K562 (cell line): ENCODE data around the gene HLCS.

ENCODE experiments used
- CTCF ChIP-seq, 3 experiments: IDR thresholded peaks in 2 of 3; conservative IDR thresholded peaks in 1 of 3; 2 replicates each; pipeline ENCODE4 v1.5.1; 2011 to 2012; ENCODE audit warnings: low read length in 3 of 3, mild to moderate bottlenecking in 3 of 3, control low read depth in 2 of 3, improper control_type of control experiment in 1 of 3, inconsistent platforms in 1 of 3, low read depth in 1 of 3, mixed read lengths in 1 of 3, moderate library complexity in 1 of 3; ENCODE audit not compliant: insufficient read depth in 2 of 3
- POLR2A ChIP-seq: fragments of 450-650 bp; conservative IDR thresholded peaks from 2 replicates; pipeline ENCODE4 v1.6.1; 2016
- RFX5 ChIP-seq: IDR thresholded peaks from 2 replicates; pipeline ENCODE4 v1.6.1; 2011; ENCODE audit warnings: low read depth, mild to moderate bottlenecking, improper control_type of control experiment, low read length
- VEZF1 ChIP-seq: fragments of 200-800 bp; sonication (Bioruptor generic); IDR thresholded peaks from 2 replicates; pipeline ENCODE4 v1.6.1; 2017; ENCODE audit warnings: missing genetic modification characterization, missing compliant biosample characterization
- ZNF696 ChIP-seq: fragments of 250-450 bp; sonication (Bioruptor Pico); conservative IDR thresholded peaks from 2 replicates; pipeline ENCODE4 v1.4.0; 2020; ENCODE audit warnings: mild to moderate bottlenecking, moderate library complexity
- ZNF76 ChIP-seq: fragments of 250-450 bp; sonication (Bioruptor Pico); IDR thresholded peaks from 2 replicates; pipeline ENCODE4 v1.4.0; 2020; ENCODE audit warnings: mild to moderate bottlenecking, moderate library complexity, borderline replicate concordance
- TF ChIP-seq, protein P1 (sequence below): fragments of 200-400 bp; formaldehyde crosslinking; IDR thresholded peaks from 2 replicates; pipeline ENCODE4 v1.6.1; 2017; ENCODE audit warnings: mild to moderate bottlenecking, low read depth, low read length, moderate library complexity
- TF ChIP-seq, protein P2 (sequence below): fragments of 450-650 bp; formaldehyde crosslinking; IDR thresholded peaks from 2 replicates; pipeline ENCODE4 v1.4.0; 2022; ENCODE audit warnings: missing genetic modification characterization

DNA sequence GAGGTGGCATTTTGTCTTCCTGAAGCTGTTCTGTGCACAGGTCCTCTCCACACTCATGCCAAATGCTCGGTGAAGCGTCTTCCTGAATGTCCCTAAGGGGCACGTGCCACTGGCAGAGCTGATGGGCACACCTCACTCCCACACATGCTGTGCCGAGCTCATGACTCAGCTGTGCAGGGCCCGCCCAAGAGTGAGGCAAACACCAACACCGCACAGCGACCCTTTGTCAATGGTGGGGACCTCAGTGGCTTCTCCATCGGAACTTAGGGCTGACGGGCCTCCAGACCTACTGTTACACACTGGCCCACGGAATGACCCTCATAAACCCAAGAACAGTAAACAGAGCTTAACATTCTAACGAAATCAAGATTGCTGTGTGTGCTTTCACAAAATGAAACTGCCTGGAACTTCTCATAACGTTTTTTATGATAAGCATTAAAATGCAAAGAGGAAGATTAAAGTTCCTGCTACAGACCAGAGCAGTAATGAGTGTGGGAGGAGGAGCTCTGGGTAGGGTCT, 178.3 kb downstream of the HLCS start:
- TF ChIP-seq POLR2A: no peak
- TF ChIP-seq CTCF (IDR thresholded peaks at IDR 0.05 in 2 of 3, conservative IDR thresholded peaks at IDR 0.05 in 1 of 3; ENCODE audit: insufficient read depth in 2 of 3, low read depth in 1 of 3, low read length in 3 of 3): no peak
- no peak for TF ChIP-seq ZNF76 (CRISPR knock-in tag)
- no peak for TF ChIP-seq RFX5
- no peak for TF ChIP-seq ZNF696 (CRISPR knock-in tag)
- TF ChIP-seq, protein P1, sequence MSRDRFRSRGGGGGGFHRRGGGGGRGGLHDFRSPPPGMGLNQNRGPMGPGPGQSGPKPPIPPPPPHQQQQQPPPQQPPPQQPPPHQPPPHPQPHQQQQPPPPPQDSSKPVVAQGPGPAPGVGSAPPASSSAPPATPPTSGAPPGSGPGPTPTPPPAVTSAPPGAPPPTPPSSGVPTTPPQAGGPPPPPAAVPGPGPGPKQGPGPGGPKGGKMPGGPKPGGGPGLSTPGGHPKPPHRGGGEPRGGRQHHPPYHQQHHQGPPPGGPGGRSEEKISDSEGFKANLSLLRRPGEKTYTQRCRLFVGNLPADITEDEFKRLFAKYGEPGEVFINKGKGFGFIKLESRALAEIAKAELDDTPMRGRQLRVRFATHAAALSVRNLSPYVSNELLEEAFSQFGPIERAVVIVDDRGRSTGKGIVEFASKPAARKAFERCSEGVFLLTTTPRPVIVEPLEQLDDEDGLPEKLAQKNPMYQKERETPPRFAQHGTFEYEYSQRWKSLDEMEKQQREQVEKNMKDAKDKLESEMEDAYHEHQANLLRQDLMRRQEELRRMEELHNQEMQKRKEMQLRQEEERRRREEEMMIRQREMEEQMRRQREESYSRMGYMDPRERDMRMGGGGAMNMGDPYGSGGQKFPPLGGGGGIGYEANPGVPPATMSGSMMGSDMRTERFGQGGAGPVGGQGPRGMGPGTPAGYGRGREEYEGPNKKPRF: no peak
- TF ChIP-seq VEZF1 (CRISPR knock-in tag): no peak
- TF ChIP-seq, protein P2, sequence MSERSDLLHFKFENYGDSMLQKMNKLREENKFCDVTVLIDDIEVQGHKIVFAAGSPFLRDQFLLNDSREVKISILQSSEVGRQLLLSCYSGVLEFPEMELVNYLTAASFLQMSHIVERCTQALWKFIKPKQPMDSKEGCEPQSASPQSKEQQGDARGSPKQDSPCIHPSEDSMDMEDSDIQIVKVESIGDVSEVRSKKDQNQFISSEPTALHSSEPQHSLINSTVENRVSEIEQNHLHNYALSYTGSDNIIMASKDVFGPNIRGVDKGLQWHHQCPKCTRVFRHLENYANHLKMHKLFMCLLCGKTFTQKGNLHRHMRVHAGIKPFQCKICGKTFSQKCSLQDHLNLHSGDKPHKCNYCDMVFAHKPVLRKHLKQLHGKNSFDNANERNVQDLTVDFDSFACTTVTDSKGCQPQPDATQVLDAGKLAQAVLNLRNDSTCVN (CRISPR knock-in tag): no peak
